BJ (cell line): ENCODE results near the gene BTG2. TPM values are rescaled to one million over a fixed set of nuclear protein-coding genes. Genes with fewer than 3 reads are reported as not detected.

Source experiments
- CTCF ChIA-PET: fragments of 350-600 bp; formaldehyde crosslinking; extraction: SDS; loops from one replicate; lab custom pipeline; 2021; ENCODE audit warnings: antibody characterized with exemption, inconsistent platforms; lab: Yijun Ruan, JAX
- POLR2A ChIA-PET: fragments of 300-600 bp; sonication (Branson Sonifier 250); formaldehyde crosslinking; extraction: SDS; loops from one replicate; lab custom pipeline; 2021; ENCODE audit warnings: antibody characterized with exemption; lab: Charles Lee
- DNase-seq: peaks from one replicate; pipeline ENCODE4 v3.0.0-alpha.2; 2011; ENCODE audit warnings: low read depth
- H3K27me3 ChIP-seq: 2 replicates; pipeline ENCODE4 v1.6.0; 2011; ENCODE audit warnings: low read length; ENCODE audit not compliant: control insufficient read depth, insufficient read depth
- H3K36me3 ChIP-seq: 2 replicates; pipeline ENCODE4 v1.5.1; 2011; ENCODE audit warnings: low read length; ENCODE audit not compliant: control insufficient read depth, insufficient read depth
- H3K4me3 ChIP-seq: 2 replicates; pipeline ENCODE4 v1.5.1; 2011; ENCODE audit warnings: low read depth, mild to moderate bottlenecking, control low read depth, low read length
- polyA plus RNA-seq: library from polyadenylated mRNA; depleted of rRNA; stranded (reverse); fragments of >200 nt; gene quantifications from 2 replicates; pipeline ENCODE4 v1.2.3, GENCODE V29; 2011
- TF ChIP-seq, protein P1 (sequence below): IDR thresholded peaks from 2 replicates; pipeline ENCODE4 v1.5.1; 2011; ENCODE audit warnings: low read depth, mild to moderate bottlenecking, control low read depth, inconsistent platforms, low read length, moderate library complexity; ENCODE audit not compliant: insufficient read depth

BTG2 gene
- polyA plus RNA-seq, 1 experiment = 22.8 TPM

DNA sequence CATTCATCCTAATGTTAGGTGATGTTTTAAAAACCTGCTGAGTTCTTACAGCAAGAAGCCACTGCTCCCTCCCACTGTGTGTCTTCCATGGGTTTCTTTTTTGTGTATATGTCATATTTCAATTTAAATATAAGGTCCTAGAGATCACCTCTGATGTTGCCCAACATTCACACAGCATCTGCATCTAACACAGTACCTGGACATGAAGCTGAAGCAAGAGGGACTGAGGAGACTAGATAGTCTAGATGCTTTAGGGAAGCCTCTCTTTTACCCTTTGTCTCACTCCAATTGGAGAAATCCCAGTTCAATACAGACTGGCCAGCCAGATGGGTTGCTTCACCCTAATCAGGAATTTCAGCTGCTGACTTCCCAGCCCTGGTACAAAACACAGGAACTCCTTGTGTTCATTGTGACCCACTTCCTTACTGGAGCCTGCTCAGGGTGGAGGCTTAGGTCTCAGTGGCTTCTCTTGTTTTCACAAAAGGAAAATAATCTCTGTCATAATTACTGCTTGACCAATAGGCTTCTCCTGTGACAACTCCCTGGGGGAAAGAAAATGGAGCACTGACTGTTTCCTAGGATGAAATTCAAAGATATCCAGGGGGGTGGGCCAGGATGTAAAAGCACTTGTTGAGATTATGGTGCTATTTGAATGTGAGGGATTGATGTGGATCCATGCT is 17.3 kb downstream of the BTG2 start:
- DNase-seq = no peak
- no peak overlapping the region for H3K4me3 ChIP-seq
- POLR2A ChIA-PET = interaction anchor here (0.5 kb wide), 1 partner anchor 1050 kb away, joined by 3 read pairs; no protein-coding TSS in a partner anchor
- peaks cover 27% of the 10 kb centered on the region for H3K27me3 ChIP-seq
- H3K36me3 ChIP-seq = no peaks in the 10 kb centered on the region
- TF ChIP-seq, protein P1, sequence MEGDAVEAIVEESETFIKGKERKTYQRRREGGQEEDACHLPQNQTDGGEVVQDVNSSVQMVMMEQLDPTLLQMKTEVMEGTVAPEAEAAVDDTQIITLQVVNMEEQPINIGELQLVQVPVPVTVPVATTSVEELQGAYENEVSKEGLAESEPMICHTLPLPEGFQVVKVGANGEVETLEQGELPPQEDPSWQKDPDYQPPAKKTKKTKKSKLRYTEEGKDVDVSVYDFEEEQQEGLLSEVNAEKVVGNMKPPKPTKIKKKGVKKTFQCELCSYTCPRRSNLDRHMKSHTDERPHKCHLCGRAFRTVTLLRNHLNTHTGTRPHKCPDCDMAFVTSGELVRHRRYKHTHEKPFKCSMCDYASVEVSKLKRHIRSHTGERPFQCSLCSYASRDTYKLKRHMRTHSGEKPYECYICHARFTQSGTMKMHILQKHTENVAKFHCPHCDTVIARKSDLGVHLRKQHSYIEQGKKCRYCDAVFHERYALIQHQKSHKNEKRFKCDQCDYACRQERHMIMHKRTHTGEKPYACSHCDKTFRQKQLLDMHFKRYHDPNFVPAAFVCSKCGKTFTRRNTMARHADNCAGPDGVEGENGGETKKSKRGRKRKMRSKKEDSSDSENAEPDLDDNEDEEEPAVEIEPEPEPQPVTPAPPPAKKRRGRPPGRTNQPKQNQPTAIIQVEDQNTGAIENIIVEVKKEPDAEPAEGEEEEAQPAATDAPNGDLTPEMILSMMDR = no peak
- CTCF ChIA-PET = interaction anchor here (0.9 to 9.3 kb wide), 5 partner anchors 12 to 165 kb away, joined by 3 to 75 read pairs (median 5); no protein-coding TSS in a partner anchor

DNA sequence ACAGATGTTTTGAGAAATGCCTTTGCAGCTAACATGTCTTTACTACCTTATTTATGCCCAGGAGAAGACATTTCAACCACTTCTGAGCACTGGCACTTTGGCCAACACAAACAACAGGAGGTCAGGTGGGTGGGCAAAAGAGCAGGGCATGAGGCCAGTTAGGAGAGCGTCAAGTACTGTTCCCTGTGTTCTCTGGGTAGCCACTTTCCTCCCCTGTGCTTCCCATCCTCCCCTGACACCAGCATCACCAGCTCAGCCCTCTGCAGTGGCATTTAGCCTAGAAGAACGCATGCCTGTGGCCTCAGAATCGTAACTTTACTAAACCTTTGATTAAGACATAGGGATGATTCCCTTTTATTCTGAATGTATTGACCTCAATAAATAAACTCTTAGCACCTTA is 18.3 kb downstream of the BTG2 start:
- DNase-seq = no peak
- ChIA-PET CTCF (interaction anchor here (0.6 to 9.3 kb wide), 11 partner anchors 13 to 164 kb away, joined by 3 to 75 read pairs (median 5); no protein-coding TSS in a partner anchor), POLR2A (no interaction called here)
- Histone ChIP-seq H3K36me3 (no peaks in the 10 kb centered on the region), H3K27me3 (peaks cover 25% of the 10 kb centered on the region), H3K4me3 (no peak overlapping the region)
- TF ChIP-seq, protein P1 = no peak

DNA sequence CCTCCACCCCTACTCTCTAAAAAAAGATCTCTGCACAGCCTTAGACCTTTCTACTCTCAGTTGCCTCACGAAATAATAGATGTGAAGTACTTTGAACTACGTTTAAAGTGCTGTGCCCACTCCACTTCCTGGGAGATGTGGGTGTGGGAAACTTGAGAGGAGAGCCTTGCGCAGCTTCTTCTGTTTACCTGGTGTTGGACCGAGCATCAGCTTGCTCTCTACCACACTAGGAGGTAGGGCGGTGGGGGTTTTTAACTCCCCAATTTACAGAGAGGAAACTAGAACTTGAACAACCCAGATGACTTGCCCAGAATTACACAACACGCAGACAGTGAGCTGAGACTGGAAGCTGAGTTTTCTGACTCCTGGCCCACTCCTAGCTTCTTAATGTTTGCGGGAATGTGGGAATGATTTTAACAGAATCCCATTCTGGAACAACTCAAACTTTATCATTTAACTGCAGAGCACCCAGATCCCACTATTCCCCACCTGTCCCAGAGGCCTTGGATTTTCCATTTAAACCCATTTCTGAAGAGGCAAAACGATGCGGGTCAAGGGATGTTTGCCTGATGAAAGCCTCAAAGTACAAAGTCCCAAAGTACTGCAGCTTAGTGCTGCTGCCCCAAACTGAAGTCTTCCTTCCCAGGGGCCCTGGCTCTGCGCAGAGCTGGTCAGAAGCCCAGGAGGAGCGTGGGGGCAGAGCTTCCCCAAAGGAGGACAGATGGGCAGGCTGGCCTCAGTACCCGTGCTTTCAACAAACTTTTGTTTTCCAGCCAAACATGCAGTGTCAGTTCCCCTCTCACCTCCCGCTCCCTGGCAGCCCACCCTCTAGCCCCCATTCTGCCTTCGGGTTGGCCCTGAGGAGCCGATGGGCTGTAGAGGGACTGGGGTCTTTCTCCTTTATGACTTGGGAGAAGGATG is 19.0 kb downstream of the BTG2 start:
- CTCF ChIA-PET = interaction anchor here (0.6 to 9.3 kb wide), 10 partner anchors 12 to 164 kb away, joined by 3 to 75 read pairs (median 4); no protein-coding TSS in a partner anchor
- Histone ChIP-seq H3K36me3 (no peaks in the 10 kb centered on the region), H3K27me3 (peaks cover 27% of the 10 kb centered on the region), H3K4me3 (no peak overlapping the region)
- POLR2A ChIA-PET = no interaction called here
- TF ChIP-seq, protein P1 = no peak
- no peak for DNase-seq

DNA sequence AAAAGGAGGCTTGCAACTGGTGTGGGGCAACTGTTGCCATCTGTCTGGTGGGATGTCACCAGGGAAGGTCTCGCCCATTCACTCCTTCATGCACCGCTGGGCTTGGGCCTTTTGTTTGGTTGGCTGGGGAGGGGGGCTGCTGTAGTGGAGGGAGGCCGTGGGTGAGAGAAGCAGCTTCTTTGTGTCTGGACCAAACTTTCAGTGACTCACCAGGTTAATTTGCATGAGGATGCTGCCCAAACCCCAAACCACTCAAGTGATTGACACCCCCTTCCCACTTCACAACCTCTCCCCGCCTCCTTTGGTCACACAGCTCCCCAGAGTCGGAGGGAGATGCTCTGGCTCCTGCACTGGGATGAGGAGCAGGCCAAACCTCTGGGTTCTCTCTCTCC is 19.7 kb downstream of the BTG2 start:
- peaks cover 30% of the 10 kb centered on the region for H3K27me3 ChIP-seq

More for the DNA sequence above, 19.7 kb downstream of the BTG2 start:
- ChIA-PET POLR2A (no interaction called here), CTCF (interaction anchor here (0.9 to 9.3 kb wide), 7 partner anchors 11 to 56 kb away, joined by 3 to 75 read pairs (median 8); no protein-coding TSS in a partner anchor)
- Histone ChIP-seq H3K4me3 (no peak overlapping the region), H3K36me3 (no peaks in the 10 kb centered on the region)
- no peak for DNase-seq
- TF ChIP-seq, protein P1 = no peak
